Activated naive CD8-positive, alpha-beta T cell treated with anti-CD3 and anti-CD28 coated beads for 36 hours (primary cell): Measurements from ENCODE around the gene ADIPOR1. TPM values are rescaled to one million over a fixed set of nuclear protein-coding genes. Genes with fewer than 3 reads are reported as not detected.
"Not testable (repeated sequence)": the region's sequence is repeated elsewhere in the genome, so short reads cannot be mapped to it uniquely, and the experiment has no call there.

Experiments used
- DNase-seq: peaks from one replicate; pipeline ENCODE4 v3.0.0; 2021
- H3K27ac Mint-ChIP-seq: one replicate; pipeline ENCODE4 v1.8.0; 2022; ENCODE audit warnings: mild to moderate bottlenecking, moderate library complexity, mixed read lengths
- H3K27me3 Mint-ChIP-seq: one replicate; pipeline ENCODE4 v1.8.0; 2022; ENCODE audit warnings: mild to moderate bottlenecking, mixed read lengths
- H3K36me3 Mint-ChIP-seq: one replicate; pipeline ENCODE4 v1.8.0; 2021; ENCODE audit warnings: mild to moderate bottlenecking, mixed read lengths
- H3K4me1 Mint-ChIP-seq: one replicate; pipeline ENCODE4 v1.8.0; 2021; ENCODE audit warnings: mixed read lengths
- H3K4me3 Mint-ChIP-seq: one replicate; pipeline ENCODE4 v1.8.0; 2022; ENCODE audit warnings: mild to moderate bottlenecking, moderate library complexity, mixed read lengths
- H3K9me3 Mint-ChIP-seq: one replicate; pipeline ENCODE4 v1.8.0; 2022; ENCODE audit warnings: mixed read lengths
- total RNA-seq, 2 experiments: library from RNA; stranded (reverse); gene quantifications; one replicate each; pipeline ENCODE4 v1.2.3, GENCODE V29; 2021

Gene ADIPOR1
- total RNA-seq, 2 experiments from 2014 or later: 77.3 to 82.1 TPM

- Mint-ChIP-seq H3K27me3 (peaks cover 19% of the 10 kb centered on the region), H3K4me1 (peaks cover 4% of the 10 kb centered on the region), H3K9me3 (peaks cover 1% of the 10 kb centered on the region), H3K27ac (no peak overlapping the region), H3K36me3 (no peaks in the 10 kb centered on the region), H3K4me3 (no peak overlapping the region)
- no peak for DNase-seq
These were observed 23.4 kb downstream of the ADIPOR1 start for GRCh38 chr1:202934755-202935154.

DNA sequence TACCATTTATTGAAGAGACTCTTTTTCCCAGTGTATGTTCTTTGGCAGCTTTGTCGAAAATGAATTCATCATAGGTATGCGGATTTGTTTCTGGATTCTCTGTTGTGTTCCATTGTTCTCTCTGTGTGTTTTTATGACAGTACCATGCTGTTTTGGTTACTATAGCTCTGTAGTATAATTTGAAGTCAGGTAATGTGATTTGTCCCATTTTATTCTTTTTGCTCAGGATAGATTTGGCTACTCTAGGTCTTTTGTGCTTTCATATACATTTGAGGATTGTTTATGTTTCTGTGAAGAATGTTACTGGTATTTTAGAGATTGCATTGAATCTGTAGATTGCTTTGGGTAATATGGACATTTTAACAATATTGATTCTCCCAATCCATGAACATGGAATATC is 25.6 kb downstream of the ADIPOR1 start:
- Mint-ChIP-seq H3K27ac (no peak overlapping the region), H3K4me3 (no peak overlapping the region), H3K27me3 (peaks cover 19% of the 10 kb centered on the region), H3K9me3 (peaks cover 1% of the 10 kb centered on the region), H3K36me3 (no peaks in the 10 kb centered on the region), H3K4me1 (peaks cover 4% of the 10 kb centered on the region)
- DNase-seq: no peak

GRCh38 chr1:202926581-202927491 is 31.3 kb downstream of the ADIPOR1 start, which contains the start of gene KLHL12:
TSS of gene KLHL12 (minus strand) at chr1:202927234. CDS start at chr1:202925162, 2,072 bp downstream.
- H3K4me3 Mint-ChIP-seq: peak within 1 kb of the TSS; percentile 85
- peak within 1 kb of the TSS; percentile 86 for H3K27ac Mint-ChIP-seq
- H3K4me1 Mint-ChIP-seq: peaks cover 28% of the 10 kb centered on the region

GRCh38 chr1:202923533-202923932 is 34.6 kb downstream of the ADIPOR1 start:
- DNase-seq: no peak
- no peak overlapping the region for H3K27ac Mint-ChIP-seq
- peaks cover 12% of the 10 kb centered on the region for H3K36me3 Mint-ChIP-seq
- H3K9me3 Mint-ChIP-seq: no peaks in the 10 kb centered on the region
- H3K4me3 Mint-ChIP-seq: no peak overlapping the region
- H3K4me1 Mint-ChIP-seq: peaks cover 28% of the 10 kb centered on the region
- H3K27me3 Mint-ChIP-seq: no peaks in the 10 kb centered on the region

More at GRCh38 chr1:202926581-202927491, 31.3 kb downstream of the ADIPOR1 start, which contains the start of gene KLHL12:
- peaks cover 12% of the 10 kb centered on the region for H3K36me3 Mint-ChIP-seq
- H3K27me3 Mint-ChIP-seq: no peaks in the 10 kb centered on the region
- H3K9me3 Mint-ChIP-seq: no peaks in the 10 kb centered on the region
- peak; percentile 95 for DNase-seq

DNA sequence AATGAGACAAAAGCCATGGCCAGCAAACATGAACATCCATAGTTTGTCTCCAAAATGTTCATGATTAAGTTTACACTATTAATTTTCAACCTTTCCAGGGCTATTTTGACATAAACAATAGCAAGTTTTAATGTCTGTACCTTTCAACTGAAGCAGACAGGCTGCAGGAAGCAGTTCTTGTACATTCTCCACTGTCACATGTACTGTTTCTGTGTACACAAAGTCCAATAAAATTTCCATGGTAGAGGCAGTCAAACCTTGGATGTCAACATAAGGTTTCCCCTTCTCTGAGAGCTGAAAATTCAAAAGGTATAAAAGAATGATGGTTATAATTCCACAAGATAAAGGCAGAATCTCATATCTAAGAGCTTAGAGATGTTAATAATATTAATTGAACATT is 38.5 kb downstream of the ADIPOR1 start:
- no peaks in the 10 kb centered on the region for H3K9me3 Mint-ChIP-seq
- H3K36me3 Mint-ChIP-seq: peaks cover 16% of the 10 kb centered on the region
- H3K27ac Mint-ChIP-seq: no peak overlapping the region
- H3K4me3 Mint-ChIP-seq: no peak overlapping the region
- no peak for DNase-seq
- peaks cover 18% of the 10 kb centered on the region for H3K4me1 Mint-ChIP-seq
- H3K27me3 Mint-ChIP-seq: no peaks in the 10 kb centered on the region

- no peak overlapping the region for H3K4me3 Mint-ChIP-seq
- H3K36me3 Mint-ChIP-seq: peaks cover 20% of the 10 kb centered on the region
- peaks cover 5% of the 10 kb centered on the region for H3K4me1 Mint-ChIP-seq
- no peaks in the 10 kb centered on the region for H3K27me3 Mint-ChIP-seq
- H3K9me3 Mint-ChIP-seq: no peaks in the 10 kb centered on the region
- no peak for DNase-seq
- no peak overlapping the region for H3K27ac Mint-ChIP-seq
These were observed 43.0 kb downstream of the ADIPOR1 start for GRCh38 chr1:202915146-202915545.

GRCh38 chr1:202912476-202912875 is 45.6 kb downstream of the ADIPOR1 start:
- H3K9me3 Mint-ChIP-seq, H3K4me3 Mint-ChIP-seq, H3K27ac Mint-ChIP-seq, H3K4me1 Mint-ChIP-seq, H3K27me3 Mint-ChIP-seq, DNase-seq: not testable (repeated sequence)
- peaks cover 16% of the 10 kb centered on the region for H3K36me3 Mint-ChIP-seq

DNA sequence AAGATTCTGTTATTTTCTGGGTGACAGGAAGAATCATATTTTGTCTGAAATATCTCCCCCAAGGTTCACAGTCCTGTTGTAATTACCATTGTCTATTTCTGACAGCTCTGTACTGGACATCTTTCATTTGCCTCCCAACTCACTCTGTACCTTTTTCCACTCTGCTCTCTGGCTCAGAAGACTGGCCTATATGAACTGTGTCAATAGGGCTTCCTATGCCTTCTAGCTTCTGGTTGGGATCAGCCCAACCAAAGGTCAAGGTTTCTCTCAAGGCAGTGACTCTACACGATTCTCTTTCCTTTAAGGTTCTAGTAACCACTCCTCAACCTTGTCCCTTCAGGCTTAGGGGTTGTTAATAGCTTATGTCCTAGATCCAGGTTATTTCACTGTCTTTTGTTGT is 48.6 kb downstream of the ADIPOR1 start:
- Mint-ChIP-seq H3K4me1 (peaks cover 5% of the 10 kb centered on the region), H3K9me3 (no peaks in the 10 kb centered on the region), H3K27me3 (no peaks in the 10 kb centered on the region), H3K4me3 (no peak overlapping the region), H3K27ac (no peak overlapping the region), H3K36me3 (peaks cover 16% of the 10 kb centered on the region)
- no peak for DNase-seq

- no peak overlapping the region for H3K4me3 Mint-ChIP-seq
- H3K27ac Mint-ChIP-seq: no peak overlapping the region
- no peaks in the 10 kb centered on the region for H3K27me3 Mint-ChIP-seq
- peaks cover 14% of the 10 kb centered on the region for H3K36me3 Mint-ChIP-seq
- DNase-seq: no peak
- no peaks in the 10 kb centered on the region for H3K9me3 Mint-ChIP-seq
- H3K4me1 Mint-ChIP-seq: peaks cover 5% of the 10 kb centered on the region
These were observed 49.1 kb downstream of the ADIPOR1 start for GRCh38 chr1:202908998-202909397.

DNA sequence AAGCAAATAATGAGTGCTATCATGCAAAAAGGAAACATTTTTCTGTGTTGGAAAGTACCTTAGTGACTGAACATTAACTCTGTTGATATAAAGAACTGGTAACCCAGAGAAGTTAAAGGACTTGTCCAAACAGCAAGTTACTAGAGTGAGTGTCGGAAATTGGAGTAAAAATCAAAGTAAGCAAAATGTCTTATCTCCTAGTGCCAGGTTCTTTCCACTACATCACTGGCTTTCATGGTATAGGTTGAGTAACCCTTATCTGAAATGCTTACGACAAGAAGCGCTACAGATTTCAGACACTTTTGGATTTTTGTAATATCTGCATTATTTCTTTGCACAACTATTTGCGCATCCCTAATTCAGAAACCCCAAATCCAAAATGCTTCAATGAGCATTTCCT is 52.8 kb downstream of the ADIPOR1 start:
- peaks cover 6% of the 10 kb centered on the region for H3K36me3 Mint-ChIP-seq
- no peak for DNase-seq
- no peaks in the 10 kb centered on the region for H3K9me3 Mint-ChIP-seq
- H3K27me3 Mint-ChIP-seq: no peaks in the 10 kb centered on the region
- H3K4me1 Mint-ChIP-seq: no peaks in the 10 kb centered on the region
- no peak overlapping the region for H3K27ac Mint-ChIP-seq
- H3K4me3 Mint-ChIP-seq: no peak overlapping the region

DNA sequence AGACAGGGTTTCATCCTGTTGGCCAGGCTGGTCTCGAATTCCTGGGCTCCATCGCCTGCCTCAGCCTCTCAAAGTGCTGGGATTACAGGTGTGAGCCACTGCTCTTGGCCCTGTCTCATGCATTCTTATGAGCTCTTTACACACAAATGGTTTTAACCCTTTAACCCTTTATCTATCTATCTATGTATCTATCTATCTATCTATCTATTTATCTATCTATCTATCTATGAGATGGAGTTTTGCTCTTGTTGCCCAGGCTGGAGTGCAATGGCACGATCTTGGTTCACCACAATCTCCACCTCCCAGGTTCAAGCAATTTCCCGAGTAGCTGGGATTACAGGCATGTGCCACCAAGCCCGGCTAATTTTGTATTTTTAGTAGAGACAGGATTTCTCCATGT is 54.3 kb downstream of the ADIPOR1 start:
- not testable (repeated sequence) for H3K4me1 Mint-ChIP-seq, H3K27me3 Mint-ChIP-seq, H3K4me3 Mint-ChIP-seq, H3K27ac Mint-ChIP-seq, H3K9me3 Mint-ChIP-seq, DNase-seq, H3K36me3 Mint-ChIP-seq

- H3K27me3 Mint-ChIP-seq: no peaks in the 10 kb centered on the region
- no peaks in the 10 kb centered on the region for H3K4me1 Mint-ChIP-seq
- no peaks in the 10 kb centered on the region for H3K9me3 Mint-ChIP-seq
- no peak for DNase-seq
- no peak overlapping the region for H3K4me3 Mint-ChIP-seq
- no peak overlapping the region for H3K27ac Mint-ChIP-seq
- H3K36me3 Mint-ChIP-seq: peaks cover 13% of the 10 kb centered on the region
These were observed 56.6 kb downstream of the ADIPOR1 start for GRCh38 chr1:202901555-202901954.

- no peaks in the 10 kb centered on the region for H3K27me3 Mint-ChIP-seq
- peaks cover 15% of the 10 kb centered on the region for H3K36me3 Mint-ChIP-seq
- DNase-seq: no peak
- H3K9me3 Mint-ChIP-seq: no peaks in the 10 kb centered on the region
- H3K4me3 Mint-ChIP-seq: no peak overlapping the region
- H3K27ac Mint-ChIP-seq: no peak overlapping the region
- H3K4me1 Mint-ChIP-seq: peaks cover 13% of the 10 kb centered on the region
These were observed 65.6 kb downstream of the ADIPOR1 start for GRCh38 chr1:202892501-202892900.
